ENCODE results near the gene C2orf68. TPM values are rescaled to one million over a fixed set of nuclear protein-coding genes. Genes with fewer than 3 reads are reported as not detected.

C2orf68 gene
- total and polyA plus RNA-seq, 10 donors: 16.0 to 45.2 (median 29.2) TPM

DNA sequence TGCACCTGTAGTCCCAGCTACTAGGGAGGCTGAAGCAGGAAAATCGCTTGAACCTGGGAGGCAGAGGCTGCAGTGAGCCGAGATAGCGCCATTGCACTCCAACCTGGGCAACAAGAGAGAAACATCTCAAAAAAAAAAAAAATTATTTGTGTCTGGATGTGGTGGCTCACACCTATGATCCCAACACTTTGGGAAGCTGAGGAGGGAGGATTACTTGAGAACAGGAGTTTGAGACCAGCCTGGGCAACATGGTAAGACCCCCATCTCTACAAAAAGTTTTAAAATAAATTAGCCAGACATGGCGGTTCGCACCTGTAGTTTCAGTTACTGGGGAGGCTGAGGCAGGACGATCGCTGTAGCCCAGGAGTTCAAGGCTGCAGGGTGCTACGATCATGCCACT, 36.1 kb downstream of the C2orf68 start:
- no peak for DNase-seq
- Histone ChIP-seq H3K27ac (no peak overlapping the region), H3K9me3 (no peaks in the 10 kb centered on the region), H3K36me3 (peaks cover 0 to 4% (median 0%) of the 10 kb centered on the region in 6 donors), H3K4me3 (no peak overlapping the region), H3K4me1 (peaks cover 7 to 43% (median 34%) of the 10 kb centered on the region in 6 donors), H3K27me3 (replicated peaks in 1 of 7) (peaks cover 0 to 28% (median 0%) of the 10 kb centered on the region in 7 donors)
- 91 to 97% (median 93%) methylated on average over 8 of the region's 8 CpGs for WGBS, 5 donors
- TF ChIP-seq POLR2AphosphoS5 (IDR thresholded peaks at IDR 0.05) (no peak), POLR2A (IDR thresholded peaks at IDR 0.05) (no peak)
- TF ChIP-seq, protein P1, sequence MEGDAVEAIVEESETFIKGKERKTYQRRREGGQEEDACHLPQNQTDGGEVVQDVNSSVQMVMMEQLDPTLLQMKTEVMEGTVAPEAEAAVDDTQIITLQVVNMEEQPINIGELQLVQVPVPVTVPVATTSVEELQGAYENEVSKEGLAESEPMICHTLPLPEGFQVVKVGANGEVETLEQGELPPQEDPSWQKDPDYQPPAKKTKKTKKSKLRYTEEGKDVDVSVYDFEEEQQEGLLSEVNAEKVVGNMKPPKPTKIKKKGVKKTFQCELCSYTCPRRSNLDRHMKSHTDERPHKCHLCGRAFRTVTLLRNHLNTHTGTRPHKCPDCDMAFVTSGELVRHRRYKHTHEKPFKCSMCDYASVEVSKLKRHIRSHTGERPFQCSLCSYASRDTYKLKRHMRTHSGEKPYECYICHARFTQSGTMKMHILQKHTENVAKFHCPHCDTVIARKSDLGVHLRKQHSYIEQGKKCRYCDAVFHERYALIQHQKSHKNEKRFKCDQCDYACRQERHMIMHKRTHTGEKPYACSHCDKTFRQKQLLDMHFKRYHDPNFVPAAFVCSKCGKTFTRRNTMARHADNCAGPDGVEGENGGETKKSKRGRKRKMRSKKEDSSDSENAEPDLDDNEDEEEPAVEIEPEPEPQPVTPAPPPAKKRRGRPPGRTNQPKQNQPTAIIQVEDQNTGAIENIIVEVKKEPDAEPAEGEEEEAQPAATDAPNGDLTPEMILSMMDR (IDR thresholded peaks at IDR 0.05 in 8 of 11, conservative IDR thresholded peaks at IDR 0.05 in 3 of 11): no peak
- intact Hi-C loops (cut with DNase I; ENCODE audit: low total_unique reads): no loop called here

DNA sequence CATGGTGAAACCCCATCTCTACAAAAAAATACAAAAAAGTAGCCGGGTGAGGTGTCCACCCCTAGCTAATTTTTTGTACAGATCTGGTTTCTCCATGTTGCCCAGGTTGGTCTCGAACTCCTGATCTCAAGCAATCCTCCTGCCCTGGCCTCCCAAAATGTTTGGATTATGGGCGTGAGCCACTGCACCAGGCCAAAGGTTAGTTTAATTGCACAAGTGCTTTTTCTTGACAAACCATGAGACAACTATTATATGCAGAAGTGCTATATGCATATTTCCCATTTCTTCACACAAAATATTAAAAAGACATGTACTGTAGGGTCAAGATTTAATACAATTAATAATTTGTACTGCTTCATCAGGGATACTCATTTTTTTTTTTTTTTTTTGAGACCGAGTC, 45.6 kb downstream of the C2orf68 start:
- Histone ChIP-seq H3K27ac (no peak overlapping the region), H3K36me3 (no peaks in the 10 kb centered on the region), H3K4me1 (peaks cover 0 to 23% (median 14%) of the 10 kb centered on the region in 6 donors), H3K4me3 (no peak overlapping the region), H3K27me3 (replicated peaks in 1 of 7) (peaks cover 0 to 19% (median 0%) of the 10 kb centered on the region in 7 donors), H3K9me3 (no peaks in the 10 kb centered on the region)
- DNase-seq: no peak
- no peak for TF ChIP-seq POLR2AphosphoS5 (IDR thresholded peaks at IDR 0.05)
- no peak for TF ChIP-seq POLR2A (IDR thresholded peaks at IDR 0.05)
- TF ChIP-seq, protein P1 (IDR thresholded peaks at IDR 0.05 in 8 of 11, conservative IDR thresholded peaks at IDR 0.05 in 3 of 11): no peak
- WGBS, 5 donors: 77 to 87% (median 84%) methylated on average over 4 of the region's 4 CpGs
- intact Hi-C loops (cut with DNase I; ENCODE audit: low total_unique reads): no loop called here

DNA sequence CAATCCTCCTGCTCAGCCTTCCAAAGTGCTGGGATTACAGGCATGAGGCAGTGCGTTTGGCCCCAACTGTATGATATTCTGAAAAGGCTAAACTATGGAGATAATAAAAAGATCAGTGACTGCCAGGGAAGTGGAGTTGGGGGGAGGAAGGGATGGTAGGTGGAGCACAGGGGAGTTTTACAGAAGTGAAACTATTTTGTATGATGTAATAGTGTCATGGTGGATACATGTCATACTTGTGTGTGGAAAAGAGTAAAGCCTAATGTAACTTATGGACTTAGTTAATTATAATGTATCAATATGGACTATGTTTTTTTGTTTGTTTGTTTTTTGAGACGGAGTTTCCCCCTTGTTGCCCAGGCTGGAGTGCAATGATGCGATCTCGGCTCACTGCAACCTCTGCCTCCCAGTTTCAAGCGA, 47.7 kb downstream of the C2orf68 start:
- Histone ChIP-seq H3K4me3 (no peak overlapping the region), H3K36me3 (peaks cover 0 to 3% (median 0%) of the 10 kb centered on the region in 6 donors), H3K9me3 (no peaks in the 10 kb centered on the region), H3K27ac (peak overlapping the region in 4 of 8 donors; percentile 26 to 62 (median 40)), H3K27me3 (replicated peaks in 1 of 7) (peaks cover 0 to 5% (median 0%) of the 10 kb centered on the region in 7 donors), H3K4me1 (peaks cover 7 to 43% (median 29%) of the 10 kb centered on the region in 6 donors)
- TF ChIP-seq, protein P1 (IDR thresholded peaks at IDR 0.05 in 8 of 11, conservative IDR thresholded peaks at IDR 0.05 in 3 of 11): no peak
- TF ChIP-seq POLR2A (IDR thresholded peaks at IDR 0.05): no peak
- TF ChIP-seq POLR2AphosphoS5 (IDR thresholded peaks at IDR 0.05): no peak
- 92 to 94% (median 93%) methylated on average over 5 of the region's 5 CpGs for WGBS, 5 donors
- no peak for DNase-seq
- intact Hi-C loops (cut with DNase I; ENCODE audit: low total_unique reads): no loop called here

DNA sequence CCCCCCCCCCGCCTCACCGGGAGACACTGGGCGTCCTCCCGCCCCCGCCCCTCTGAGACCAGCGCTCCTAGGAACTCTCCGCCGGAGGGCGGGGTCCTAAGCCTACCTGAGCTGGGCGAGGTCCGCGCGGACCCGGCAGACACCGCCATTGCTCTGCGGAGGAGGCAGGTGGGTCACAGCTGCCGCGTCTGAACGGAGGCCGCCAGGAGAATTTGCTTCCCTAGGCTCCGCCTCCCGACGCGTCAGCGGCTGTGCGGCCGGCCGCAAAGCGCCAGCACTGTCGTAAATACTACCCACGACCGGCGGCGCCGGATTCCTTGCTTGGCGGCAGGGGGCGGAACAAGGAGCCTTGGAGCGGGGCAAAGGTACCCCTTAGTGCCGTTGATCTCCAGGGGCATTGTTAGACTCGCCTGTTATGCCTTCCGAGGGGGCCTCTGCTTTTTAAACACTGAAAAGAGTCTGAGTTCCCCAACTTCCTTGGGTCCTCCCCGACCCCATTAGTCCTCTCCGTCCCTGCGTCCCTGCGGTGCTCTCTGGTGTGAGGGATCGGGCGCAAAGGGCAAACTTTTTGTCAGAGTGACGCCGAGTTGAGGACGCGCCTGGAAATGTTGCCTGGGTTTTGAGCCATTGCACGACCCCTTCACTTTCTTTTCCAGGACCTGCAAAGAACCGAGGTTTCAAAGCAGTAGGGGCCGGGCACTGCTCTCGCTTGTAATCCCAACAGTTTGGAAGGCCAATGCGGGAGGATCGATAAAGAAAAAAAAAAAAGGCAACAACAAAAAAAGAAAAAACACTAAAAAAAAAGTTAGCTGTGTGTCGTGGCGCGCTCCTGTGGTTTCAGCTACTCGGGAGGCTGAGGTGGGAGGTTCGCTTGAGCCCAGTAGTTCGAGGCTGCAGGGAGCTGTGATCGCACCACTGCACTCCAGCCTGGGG, 50.3 kb downstream of the C2orf68 start, which contains the start of gene GGCX:
TSS of gene GGCX (minus strand) at position 214 of the 933 bp plus-strand sequence. CDS start at position 149, 65 bp downstream.
- intact Hi-C loops (cut with DNase I; ENCODE audit: low total_unique reads): no loop called here
- Histone ChIP-seq H3K36me3 (peaks cover 0 to 28% (median 7%) of the 10 kb centered on the region in 6 donors), H3K4me1 (peaks cover 7 to 51% (median 29%) of the 10 kb centered on the region in 6 donors), H3K27me3 (replicated peaks in 1 of 7) (no peaks in the 10 kb centered on the region), H3K27ac (peak within 1 kb of the TSS; percentile 79 to 94 (median 90)), H3K4me3 (peak within 1 kb of the TSS; percentile 45 to 82 (median 71)), H3K9me3 (no peaks in the 10 kb centered on the region)
- peak; percentile 99 for DNase-seq
- TF ChIP-seq POLR2AphosphoS5 (IDR thresholded peaks at IDR 0.05) (peak; percentile 97), POLR2A (IDR thresholded peaks at IDR 0.05) (peak in 2 of 3 donors; percentile 59 to 84)
- TF ChIP-seq, protein P1 (IDR thresholded peaks at IDR 0.05 in 8 of 11, conservative IDR thresholded peaks at IDR 0.05 in 3 of 11): peak in 8 of 11 experiments; percentile 8 to 60 (median 46)
- WGBS, 5 donors: 3 to 9% (median 4%) methylated on average over 27 to 64 of the region's 64 CpGs
